ENCODE results near the gene MYT1. TPM values are rescaled to one million over a fixed set of nuclear protein-coding genes. Genes with fewer than 3 reads are reported as not detected.

The MYT1 gene
- total RNA-seq, 2 donors from 2014 or later: 2.4 to 4.5 TPM

GRCh38 chr20:64261138-64261537 lies 96.9 kb downstream of the MYT1 start:
- no peak overlapping the region for H3K9ac ChIP-seq (ENCODE audit: extremely low read depth, low read length, poor library complexity, severe bottlenecking)
- no peaks in the 10 kb centered on the region for H3K9me3 ChIP-seq (ENCODE audit: control insufficient read depth, low read length)
- no peak overlapping the region for H3K4me3 ChIP-seq (ENCODE audit: low read length)
- no peak for DNase-seq
- Mint-ChIP-seq H3K27me3 (ENCODE audit: insufficient read depth) (no peaks in the 10 kb centered on the region), H3K4me3 (peak overlapping the region; percentile 28), H3K4me1 (peaks cover 67% of the 10 kb centered on the region), H3K27ac (peak overlapping the region; percentile 70), H3K36me3 (ENCODE audit: low read depth) (peaks cover 53% of the 10 kb centered on the region), H3K9me3 (no peaks in the 10 kb centered on the region)
- H3K36me3 ChIP-seq (ENCODE audit: control insufficient read depth, insufficient read depth, low read length): peaks cover 23% of the 10 kb centered on the region
- H3K27ac ChIP-seq (ENCODE audit: low read depth, low read length): no peak overlapping the region
- peaks cover 2% of the 10 kb centered on the region for H3K4me1 ChIP-seq (ENCODE audit: control insufficient read depth, insufficient read depth, low read length)
- H3K27me3 ChIP-seq (ENCODE audit: control insufficient read depth, insufficient read depth, low read length, poor library complexity, severe bottlenecking): no peaks in the 10 kb centered on the region
- 79 to 96% methylated on average over 8 to 9 of the region's 9 CpGs for WGBS, 2 experiments (ENCODE audit: insufficient coverage in 1 of 2, insufficient read length in 1 of 2)
- TF ChIP-seq CTCF (conservative IDR thresholded peaks at IDR 0.05): no peak

GRCh38 chr20:64264091-64264490 lies 99.8 kb downstream of the MYT1 start:
- Histone ChIP-seq H3K27me3 (ENCODE audit: control insufficient read depth, insufficient read depth, low read length, poor library complexity, severe bottlenecking) (no peaks in the 10 kb centered on the region), H3K4me1 (ENCODE audit: control insufficient read depth, insufficient read depth, low read length) (no peaks in the 10 kb centered on the region), H3K9ac (ENCODE audit: extremely low read depth, low read length, poor library complexity, severe bottlenecking) (no peak overlapping the region), H3K9me3 (ENCODE audit: control insufficient read depth, low read length) (no peaks in the 10 kb centered on the region), H3K36me3 (ENCODE audit: control insufficient read depth, insufficient read depth, low read length) (peaks cover 43% of the 10 kb centered on the region), H3K4me3 (ENCODE audit: low read length) (no peak overlapping the region), H3K27ac (ENCODE audit: low read depth, low read length) (no peak overlapping the region)
- no peak for TF ChIP-seq CTCF (conservative IDR thresholded peaks at IDR 0.05)
- H3K9me3 Mint-ChIP-seq: no peaks in the 10 kb centered on the region
- peaks cover 44% of the 10 kb centered on the region for H3K4me1 Mint-ChIP-seq
- H3K27me3 Mint-ChIP-seq (ENCODE audit: insufficient read depth): no peaks in the 10 kb centered on the region
- H3K4me3 Mint-ChIP-seq: no peak overlapping the region
- DNase-seq: no peak
- no peak overlapping the region for H3K27ac Mint-ChIP-seq
- 90 to 96% methylated on average over 3 to 4 of the region's 4 CpGs for WGBS, 2 experiments (ENCODE audit: insufficient coverage in 1 of 2, insufficient read length in 1 of 2)
- H3K36me3 Mint-ChIP-seq (ENCODE audit: low read depth): peaks cover 77% of the 10 kb centered on the region

- WGBS, 2 experiments (ENCODE audit: insufficient coverage in 1 of 2, insufficient read length in 1 of 2): 91 to 100% methylated on average over 4 to 5 of the region's 5 CpGs
- no peak for DNase-seq
- no peaks in the 10 kb centered on the region for H3K4me1 ChIP-seq (ENCODE audit: control insufficient read depth, insufficient read depth, low read length)
- H3K4me3 Mint-ChIP-seq: no peak overlapping the region
- no peaks in the 10 kb centered on the region for H3K27me3 ChIP-seq (ENCODE audit: control insufficient read depth, insufficient read depth, low read length, poor library complexity, severe bottlenecking)
- peaks cover 34% of the 10 kb centered on the region for H3K4me1 Mint-ChIP-seq
- no peak overlapping the region for H3K27ac Mint-ChIP-seq
- no peak for TF ChIP-seq CTCF (conservative IDR thresholded peaks at IDR 0.05)
- H3K36me3 ChIP-seq (ENCODE audit: control insufficient read depth, insufficient read depth, low read length): peaks cover 43% of the 10 kb centered on the region
- peaks cover 2% of the 10 kb centered on the region for H3K9me3 Mint-ChIP-seq
- no peaks in the 10 kb centered on the region for H3K9me3 ChIP-seq (ENCODE audit: control insufficient read depth, low read length)
- no peak overlapping the region for H3K4me3 ChIP-seq (ENCODE audit: low read length)
- no peak overlapping the region for H3K9ac ChIP-seq (ENCODE audit: extremely low read depth, low read length, poor library complexity, severe bottlenecking)
- peaks cover 84% of the 10 kb centered on the region for H3K36me3 Mint-ChIP-seq (ENCODE audit: low read depth)
- H3K27me3 Mint-ChIP-seq (ENCODE audit: insufficient read depth): no peaks in the 10 kb centered on the region
- H3K27ac ChIP-seq (ENCODE audit: low read depth, low read length): no peak overlapping the region
Measured at GRCh38 chr20:64265201-64265600, 100.9 kb downstream of the MYT1 start.

Measured in endodermal cell (in vitro differentiated cells).